ENCODE measurements around the gene CHST4. TPM values are rescaled to one million over a fixed set of nuclear protein-coding genes. Genes with fewer than 3 reads are reported as not detected.
"Not testable (repeated sequence)": the region's sequence is repeated elsewhere in the genome, so short reads cannot be mapped to it uniquely, and the experiment has no call there.

CHST4 gene
- total RNA-seq, 1 experiment from 2014 or later: 0.22 TPM

DNA sequence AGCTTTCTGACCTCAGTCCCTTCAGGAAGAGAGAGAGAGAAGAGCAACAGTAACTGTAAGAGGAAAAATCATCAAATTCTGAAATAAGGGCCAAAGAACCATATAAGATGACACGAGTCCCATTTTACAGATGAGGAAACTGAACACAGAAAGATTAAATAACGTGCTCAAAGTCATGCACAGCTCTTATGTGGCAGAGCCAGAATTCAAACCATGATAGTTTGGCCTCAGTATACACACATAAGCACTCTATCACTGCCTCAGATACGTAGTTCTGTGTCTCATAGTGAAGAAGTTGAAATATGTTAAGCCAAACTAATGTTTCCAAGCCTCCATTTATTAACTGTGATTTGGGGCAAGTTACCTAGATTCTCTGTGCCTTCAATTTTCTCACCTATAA lies 35.2 kb upstream of the CHST4 start:
- no peaks in the 10 kb centered on the region for H3K27me3 ChIP-seq (ENCODE audit: low read length)
- no peaks in the 10 kb centered on the region for H3K9me2 ChIP-seq (replicated peaks; ENCODE audit: insufficient read depth, low read length)
- no peak overlapping the region for H3K27ac ChIP-seq (ENCODE audit: low read length)
- DNase-seq: no peak
- H3K4me2 ChIP-seq (ENCODE audit: low read depth, low read length, poor library complexity, severe bottlenecking): no peak overlapping the region
- H2AFZ ChIP-seq (ENCODE audit: low read length): no peak overlapping the region
- H3K9me3 ChIP-seq (ENCODE audit: low read length): no peaks in the 10 kb centered on the region
- no peak overlapping the region for H3K9ac ChIP-seq (ENCODE audit: low read length)
- no peaks in the 10 kb centered on the region for H3K4me1 ChIP-seq (ENCODE audit: low read length)
- no peaks in the 10 kb centered on the region for H3K79me2 ChIP-seq (ENCODE audit: low read length)
- H3K4me3 ChIP-seq (ENCODE audit: low read length): no peak overlapping the region
- no peaks in the 10 kb centered on the region for H4K20me1 ChIP-seq (ENCODE audit: insufficient read depth, low read depth, low read length)
- no peaks in the 10 kb centered on the region for H3K36me3 ChIP-seq (ENCODE audit: insufficient read depth, low read length)

GRCh38 chr16:71492786-71493185 lies 33.4 kb upstream of the CHST4 start:
- H3K4me2 ChIP-seq (ENCODE audit: low read depth, low read length, poor library complexity, severe bottlenecking): no peak overlapping the region
- H3K36me3 ChIP-seq (ENCODE audit: insufficient read depth, low read length): no peaks in the 10 kb centered on the region
- no peaks in the 10 kb centered on the region for H3K79me2 ChIP-seq (ENCODE audit: low read length)
- H3K9me2 ChIP-seq (replicated peaks; ENCODE audit: insufficient read depth, low read length): no peaks in the 10 kb centered on the region
- H3K9ac ChIP-seq (ENCODE audit: low read length): no peak overlapping the region
- H3K27ac ChIP-seq (ENCODE audit: low read length): no peak overlapping the region
- no peaks in the 10 kb centered on the region for H3K27me3 ChIP-seq (ENCODE audit: low read length)
- H3K9me3 ChIP-seq (ENCODE audit: low read length): no peaks in the 10 kb centered on the region
- no peaks in the 10 kb centered on the region for H4K20me1 ChIP-seq (ENCODE audit: insufficient read depth, low read depth, low read length)
- H3K4me3 ChIP-seq (ENCODE audit: low read length): no peak overlapping the region
- no peak for DNase-seq
- no peaks in the 10 kb centered on the region for H3K4me1 ChIP-seq (ENCODE audit: low read length)
- no peak overlapping the region for H2AFZ ChIP-seq (ENCODE audit: low read length)

- Histone ChIP-seq H2AFZ (ENCODE audit: low read length) (no peak overlapping the region), H3K79me2 (ENCODE audit: low read length) (no peaks in the 10 kb centered on the region), H3K9me2 (replicated peaks; ENCODE audit: insufficient read depth, low read length) (no peaks in the 10 kb centered on the region), H3K4me2 (ENCODE audit: low read depth, low read length, poor library complexity, severe bottlenecking) (no peak overlapping the region), H3K9ac (ENCODE audit: low read length) (no peak overlapping the region), H3K27me3 (ENCODE audit: low read length) (no peaks in the 10 kb centered on the region), H3K36me3 (ENCODE audit: insufficient read depth, low read length) (no peaks in the 10 kb centered on the region), H4K20me1 (ENCODE audit: insufficient read depth, low read depth, low read length) (no peaks in the 10 kb centered on the region), H3K9me3 (ENCODE audit: low read length) (no peaks in the 10 kb centered on the region), H3K27ac (ENCODE audit: low read length) (no peak overlapping the region), H3K4me1 (ENCODE audit: low read length) (no peaks in the 10 kb centered on the region), H3K4me3 (ENCODE audit: low read length) (no peak overlapping the region)
- no peak for DNase-seq
Observed at GRCh38 chr16:71493213-71493612, 33.0 kb upstream of the CHST4 start.

DNA sequence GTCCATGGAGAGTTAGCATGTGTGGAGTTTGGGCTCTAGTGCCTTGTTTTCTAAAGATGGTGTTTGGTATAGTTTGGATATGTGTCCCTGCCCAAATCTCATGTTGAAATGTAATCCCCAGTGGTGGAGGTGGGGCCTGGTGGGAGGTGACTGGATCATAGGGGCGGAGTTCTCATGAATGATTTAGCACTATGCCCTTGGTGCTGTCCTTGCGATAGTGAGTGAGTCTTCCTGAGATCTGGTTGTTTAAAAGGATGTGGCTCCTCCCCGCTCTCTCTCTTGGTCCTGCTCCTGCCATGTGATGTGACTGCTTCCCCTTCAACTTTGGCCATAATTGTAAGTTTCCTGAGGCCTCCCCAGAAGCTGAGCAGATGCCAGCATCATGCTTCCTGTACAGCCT lies 28.2 kb upstream of the CHST4 start:
- H3K4me2 ChIP-seq (ENCODE audit: low read depth, low read length, poor library complexity, severe bottlenecking): no peak overlapping the region
- H3K9me3 ChIP-seq (ENCODE audit: low read length): no peaks in the 10 kb centered on the region
- H4K20me1 ChIP-seq (ENCODE audit: insufficient read depth, low read depth, low read length): no peaks in the 10 kb centered on the region
- no peaks in the 10 kb centered on the region for H3K27me3 ChIP-seq (ENCODE audit: low read length)
- H3K36me3 ChIP-seq (ENCODE audit: insufficient read depth, low read length): no peaks in the 10 kb centered on the region
- no peaks in the 10 kb centered on the region for H3K9me2 ChIP-seq (replicated peaks; ENCODE audit: insufficient read depth, low read length)
- H3K79me2 ChIP-seq (ENCODE audit: low read length): no peaks in the 10 kb centered on the region
- no peak overlapping the region for H3K4me3 ChIP-seq (ENCODE audit: low read length)
- no peak overlapping the region for H3K27ac ChIP-seq (ENCODE audit: low read length)
- H3K4me1 ChIP-seq (ENCODE audit: low read length): no peaks in the 10 kb centered on the region
- DNase-seq: no peak
- no peak overlapping the region for H2AFZ ChIP-seq (ENCODE audit: low read length)
- H3K9ac ChIP-seq (ENCODE audit: low read length): no peak overlapping the region

- no peaks in the 10 kb centered on the region for H3K79me2 ChIP-seq (ENCODE audit: low read length)
- DNase-seq: peak; percentile 85
Observed at GRCh38 chr16:71499775-71500364, 26.4 kb upstream of the CHST4 start.

DNA sequence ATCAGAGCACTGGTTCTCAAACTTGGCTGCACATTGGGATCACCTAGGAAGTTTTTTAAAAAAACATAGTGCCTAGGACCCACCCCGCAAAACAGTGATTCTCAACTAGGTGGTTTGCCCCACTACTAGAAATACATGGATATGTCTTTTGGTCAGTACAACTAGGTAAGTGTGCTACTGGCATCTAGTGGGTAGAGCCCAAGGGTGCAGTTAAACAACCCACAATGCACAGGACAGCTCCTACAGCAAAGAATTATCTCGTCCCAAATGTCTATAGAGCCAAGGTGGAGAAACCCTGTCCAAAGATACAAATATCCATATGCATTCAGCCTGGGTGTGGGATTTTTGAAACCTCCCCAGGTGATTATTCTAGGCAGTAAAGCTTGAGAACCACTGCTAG lies 25.3 kb upstream of the CHST4 start:
- Histone ChIP-seq H2AFZ (ENCODE audit: low read length) (no peak overlapping the region), H3K9ac (ENCODE audit: low read length) (no peak overlapping the region), H3K36me3 (ENCODE audit: insufficient read depth, low read length) (no peaks in the 10 kb centered on the region), H3K4me3 (ENCODE audit: low read length) (no peak overlapping the region), H3K9me3 (ENCODE audit: low read length) (no peaks in the 10 kb centered on the region), H3K79me2 (ENCODE audit: low read length) (no peaks in the 10 kb centered on the region), H3K4me2 (ENCODE audit: low read depth, low read length, poor library complexity, severe bottlenecking) (no peak overlapping the region), H3K9me2 (replicated peaks; ENCODE audit: insufficient read depth, low read length) (no peaks in the 10 kb centered on the region), H3K27ac (ENCODE audit: low read length) (no peak overlapping the region), H3K4me1 (ENCODE audit: low read length) (no peaks in the 10 kb centered on the region), H4K20me1 (ENCODE audit: insufficient read depth, low read depth, low read length) (no peaks in the 10 kb centered on the region), H3K27me3 (ENCODE audit: low read length) (no peaks in the 10 kb centered on the region)
- no peak for DNase-seq

More at GRCh38 chr16:71499775-71500364, 26.4 kb upstream of the CHST4 start:
- H4K20me1 ChIP-seq (ENCODE audit: insufficient read depth, low read depth, low read length): no peaks in the 10 kb centered on the region
- H3K4me3 ChIP-seq (ENCODE audit: low read length): no peak overlapping the region
- no peak overlapping the region for H3K4me2 ChIP-seq (ENCODE audit: low read depth, low read length, poor library complexity, severe bottlenecking)
- no peak overlapping the region for H2AFZ ChIP-seq (ENCODE audit: low read length)
- no peak overlapping the region for H3K9ac ChIP-seq (ENCODE audit: low read length)
- no peaks in the 10 kb centered on the region for H3K27me3 ChIP-seq (ENCODE audit: low read length)
- H3K36me3 ChIP-seq (ENCODE audit: insufficient read depth, low read length): no peaks in the 10 kb centered on the region
- H3K9me3 ChIP-seq (ENCODE audit: low read length): no peaks in the 10 kb centered on the region
- no peak overlapping the region for H3K27ac ChIP-seq (ENCODE audit: low read length)
- H3K4me1 ChIP-seq (ENCODE audit: low read length): no peaks in the 10 kb centered on the region
- H3K9me2 ChIP-seq (replicated peaks; ENCODE audit: insufficient read depth, low read length): no peaks in the 10 kb centered on the region

DNA sequence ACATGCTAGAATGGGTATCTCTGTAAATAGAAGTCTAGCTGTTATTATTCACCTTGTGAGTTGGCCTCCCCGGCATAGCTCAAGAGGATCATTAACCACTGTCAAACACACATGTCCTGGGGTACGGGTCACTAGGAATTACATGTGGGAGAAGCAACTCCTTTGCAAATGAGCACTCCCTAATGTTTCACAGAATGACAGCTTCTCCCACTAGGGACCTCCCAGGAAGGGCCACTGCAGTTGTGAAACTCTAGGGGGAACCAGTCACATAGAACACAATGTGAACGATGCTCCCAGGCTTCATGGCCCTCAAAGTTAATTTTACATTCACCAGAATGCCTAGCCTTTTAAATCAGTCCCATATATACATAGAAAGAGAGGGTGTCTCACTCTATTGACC lies 24.7 kb upstream of the CHST4 start:
- H3K9me3 ChIP-seq (ENCODE audit: low read length): no peaks in the 10 kb centered on the region
- no peaks in the 10 kb centered on the region for H3K27me3 ChIP-seq (ENCODE audit: low read length)
- no peak overlapping the region for H3K4me2 ChIP-seq (ENCODE audit: low read depth, low read length, poor library complexity, severe bottlenecking)
- no peak overlapping the region for H2AFZ ChIP-seq (ENCODE audit: low read length)
- no peaks in the 10 kb centered on the region for H4K20me1 ChIP-seq (ENCODE audit: insufficient read depth, low read depth, low read length)
- no peak for DNase-seq
- no peaks in the 10 kb centered on the region for H3K4me1 ChIP-seq (ENCODE audit: low read length)
- no peaks in the 10 kb centered on the region for H3K36me3 ChIP-seq (ENCODE audit: insufficient read depth, low read length)
- H3K9ac ChIP-seq (ENCODE audit: low read length): no peak overlapping the region
- no peak overlapping the region for H3K4me3 ChIP-seq (ENCODE audit: low read length)
- no peaks in the 10 kb centered on the region for H3K79me2 ChIP-seq (ENCODE audit: low read length)
- H3K9me2 ChIP-seq (replicated peaks; ENCODE audit: insufficient read depth, low read length): no peaks in the 10 kb centered on the region
- H3K27ac ChIP-seq (ENCODE audit: low read length): no peak overlapping the region

GRCh38 chr16:71504051-71504450 lies 22.2 kb upstream of the CHST4 start:
- H3K79me2 ChIP-seq (ENCODE audit: low read length); H2AFZ ChIP-seq (ENCODE audit: low read length); H3K4me1 ChIP-seq (ENCODE audit: low read length); H3K36me3 ChIP-seq (ENCODE audit: insufficient read depth, low read length); H3K4me2 ChIP-seq (ENCODE audit: low read depth, low read length, poor library complexity, severe bottlenecking); H3K9me2 ChIP-seq (replicated peaks; ENCODE audit: insufficient read depth, low read length); H4K20me1 ChIP-seq (ENCODE audit: insufficient read depth, low read depth, low read length); H3K9ac ChIP-seq (ENCODE audit: low read length); H3K27ac ChIP-seq (ENCODE audit: low read length); DNase-seq; H3K4me3 ChIP-seq (ENCODE audit: low read length); H3K9me3 ChIP-seq (ENCODE audit: low read length); H3K27me3 ChIP-seq (ENCODE audit: low read length): not testable (repeated sequence)

- H2AFZ ChIP-seq (ENCODE audit: low read length): no peak overlapping the region
- no peak overlapping the region for H3K4me3 ChIP-seq (ENCODE audit: low read length)
- H3K27ac ChIP-seq (ENCODE audit: low read length): no peak overlapping the region
- no peak for DNase-seq
- H3K4me2 ChIP-seq (ENCODE audit: low read depth, low read length, poor library complexity, severe bottlenecking): no peak overlapping the region
- H3K36me3 ChIP-seq (ENCODE audit: insufficient read depth, low read length): no peaks in the 10 kb centered on the region
- H3K79me2 ChIP-seq (ENCODE audit: low read length): no peaks in the 10 kb centered on the region
- H3K9ac ChIP-seq (ENCODE audit: low read length): no peak overlapping the region
- H3K9me2 ChIP-seq (replicated peaks; ENCODE audit: insufficient read depth, low read length): no peaks in the 10 kb centered on the region
- no peaks in the 10 kb centered on the region for H3K9me3 ChIP-seq (ENCODE audit: low read length)
- no peaks in the 10 kb centered on the region for H3K27me3 ChIP-seq (ENCODE audit: low read length)
- no peaks in the 10 kb centered on the region for H3K4me1 ChIP-seq (ENCODE audit: low read length)
- no peaks in the 10 kb centered on the region for H4K20me1 ChIP-seq (ENCODE audit: insufficient read depth, low read depth, low read length)
Observed at GRCh38 chr16:71504901-71505300, 21.3 kb upstream of the CHST4 start.

Data from Karpas-422 (cell line).